Cardiac muscle cell (in vitro differentiated cells and primary cell): ENCODE data around the gene NPM1. TPM values are rescaled to one million over a fixed set of nuclear protein-coding genes. Genes with fewer than 3 reads are reported as not detected.

Experiments
- DNase-seq, 2 donors: peaks; one replicate each; pipeline versions ENCODE4 v3.0.0 to v3.0.0-alpha.2; 2010 to 2017; ENCODE audit warnings: low read depth in 1 of 2, low spot score in 1 of 2
- H3K27ac ChIP-seq: fragments of 200-600 bp; sonication (generic); 2 replicates; pipeline ENCODE4 v1.5.1; 2016
- H3K27me3 ChIP-seq: fragments of 200-600 bp; sonication (generic); 2 replicates; pipeline ENCODE4 v1.6.0; 2016; ENCODE audit warnings: control low read depth
- H3K36me3 ChIP-seq: fragments of 200-600 bp; sonication (generic); 2 replicates; pipeline ENCODE4 v1.5.1; 2016; ENCODE audit warnings: control low read depth
- H3K4me1 ChIP-seq: fragments of 200-600 bp; sonication (generic); 2 replicates; pipeline ENCODE4 v1.8.1; 2017; ENCODE audit warnings: low read depth, mild to moderate bottlenecking, mixed run types
- H3K4me3 ChIP-seq: fragments of 200-600 bp; sonication (generic); 2 replicates; pipeline ENCODE4 v1.5.1; 2016; ENCODE audit warnings: mild to moderate bottlenecking
- H3K9me3 ChIP-seq: fragments of 200-600 bp; sonication (generic); 2 replicates; pipeline ENCODE4 v1.5.1; 2017; ENCODE audit warnings: low read depth, mild to moderate bottlenecking, control low read depth
- polyA plus RNA-seq: library from polyadenylated mRNA; unstranded; fragments of >200 nt; fragmentation: Nextera tagmentation; extraction: Ambion mirVana; gene quantifications from 2 replicates; pipeline ENCODE4 v1.2.1, GENCODE V29; 2016
- total RNA-seq: library from RNA; depleted of rRNA; stranded (reverse); fragments of >200 nt; gene quantifications from 2 replicates; pipeline ENCODE4 v1.2.3, GENCODE V29; 2016
- TF ChIP-seq, protein P1 (sequence below): IDR thresholded peaks from 2 replicates; pipeline ENCODE4 v1.5.1; 2012; ENCODE audit warnings: low read depth, mild to moderate bottlenecking, low read length

The NPM1 gene
- total and polyA plus RNA-seq, 2 experiments from 2014 or later, result 389 to 1,115 TPM

- H3K36me3 ChIP-seq, result peaks cover 6% of the 10 kb centered on the region
- H3K9me3 ChIP-seq, result no peaks in the 10 kb centered on the region
- DNase-seq, result no peak
- H3K4me3 ChIP-seq, result no peak overlapping the region
- no peak overlapping the region for H3K27ac ChIP-seq
- H3K27me3 ChIP-seq, result no peaks in the 10 kb centered on the region
- H3K4me1 ChIP-seq, result peaks cover 20% of the 10 kb centered on the region
- TF ChIP-seq, protein P1, sequence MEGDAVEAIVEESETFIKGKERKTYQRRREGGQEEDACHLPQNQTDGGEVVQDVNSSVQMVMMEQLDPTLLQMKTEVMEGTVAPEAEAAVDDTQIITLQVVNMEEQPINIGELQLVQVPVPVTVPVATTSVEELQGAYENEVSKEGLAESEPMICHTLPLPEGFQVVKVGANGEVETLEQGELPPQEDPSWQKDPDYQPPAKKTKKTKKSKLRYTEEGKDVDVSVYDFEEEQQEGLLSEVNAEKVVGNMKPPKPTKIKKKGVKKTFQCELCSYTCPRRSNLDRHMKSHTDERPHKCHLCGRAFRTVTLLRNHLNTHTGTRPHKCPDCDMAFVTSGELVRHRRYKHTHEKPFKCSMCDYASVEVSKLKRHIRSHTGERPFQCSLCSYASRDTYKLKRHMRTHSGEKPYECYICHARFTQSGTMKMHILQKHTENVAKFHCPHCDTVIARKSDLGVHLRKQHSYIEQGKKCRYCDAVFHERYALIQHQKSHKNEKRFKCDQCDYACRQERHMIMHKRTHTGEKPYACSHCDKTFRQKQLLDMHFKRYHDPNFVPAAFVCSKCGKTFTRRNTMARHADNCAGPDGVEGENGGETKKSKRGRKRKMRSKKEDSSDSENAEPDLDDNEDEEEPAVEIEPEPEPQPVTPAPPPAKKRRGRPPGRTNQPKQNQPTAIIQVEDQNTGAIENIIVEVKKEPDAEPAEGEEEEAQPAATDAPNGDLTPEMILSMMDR, result no peak
Observed at GRCh38 chr5:171426680-171427079, 39.0 kb downstream of the NPM1 start.

- Histone ChIP-seq H3K27me3 (no peaks in the 10 kb centered on the region), H3K4me1 (peaks cover 14% of the 10 kb centered on the region), H3K9me3 (no peaks in the 10 kb centered on the region), H3K36me3 (peaks cover 6% of the 10 kb centered on the region), H3K27ac (no peak overlapping the region), H3K4me3 (no peak overlapping the region)
- peak; percentile 43 to 50 for DNase-seq
- TF ChIP-seq, protein P1, result no peak
Observed at GRCh38 chr5:171427318-171428167, 39.9 kb downstream of the NPM1 start.

DNA sequence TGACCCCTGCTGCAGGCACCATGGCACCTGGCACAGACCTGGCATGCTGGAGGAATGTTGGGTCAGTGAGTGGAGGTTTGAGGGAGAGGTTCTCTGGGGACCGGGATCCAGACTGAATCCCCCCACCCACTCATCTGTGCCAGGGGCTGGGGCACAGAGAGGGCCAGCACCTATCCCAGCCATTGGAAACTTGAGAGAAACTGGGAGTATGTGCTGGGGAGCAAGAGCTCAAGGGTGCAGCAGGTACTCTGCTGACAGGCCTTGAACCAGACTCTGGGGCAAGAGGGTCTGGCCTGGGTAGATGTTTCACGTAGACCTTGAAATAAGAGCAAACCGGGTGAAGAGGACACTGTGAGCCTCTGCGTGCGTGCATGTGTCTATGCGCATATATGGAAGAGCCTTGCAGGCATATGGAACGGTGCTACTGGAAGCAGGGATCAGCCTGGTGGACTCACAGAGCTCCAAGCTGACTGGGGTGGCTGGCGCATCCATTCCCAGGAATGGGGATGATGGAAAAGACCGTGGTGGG, 40.6 kb downstream of the NPM1 start:
- Histone ChIP-seq H3K27ac (no peak overlapping the region), H3K36me3 (peaks cover 6% of the 10 kb centered on the region), H3K9me3 (no peaks in the 10 kb centered on the region), H3K27me3 (no peaks in the 10 kb centered on the region), H3K4me1 (peaks cover 20% of the 10 kb centered on the region), H3K4me3 (no peak overlapping the region)
- no peak for DNase-seq
- TF ChIP-seq, protein P1, result no peak

- Histone ChIP-seq H3K27ac (no peak overlapping the region), H3K9me3 (no peaks in the 10 kb centered on the region), H3K36me3 (peaks cover 6% of the 10 kb centered on the region), H3K27me3 (no peaks in the 10 kb centered on the region), H3K4me1 (peaks cover 23% of the 10 kb centered on the region), H3K4me3 (no peak overlapping the region)
- TF ChIP-seq, protein P1, result no peak
- no peak for DNase-seq
Observed at GRCh38 chr5:171428809-171429542, 41.3 kb downstream of the NPM1 start.

GRCh38 chr5:171429543-171429910, 41.9 kb downstream of the NPM1 start:
- TF ChIP-seq, protein P1, result no peak
- H3K4me1 ChIP-seq, result peaks cover 17% of the 10 kb centered on the region
- DNase-seq, result no peak
- H3K27me3 ChIP-seq, result no peaks in the 10 kb centered on the region
- H3K36me3 ChIP-seq, result peaks cover under 1% of the 10 kb centered on the region
- no peaks in the 10 kb centered on the region for H3K9me3 ChIP-seq
- H3K27ac ChIP-seq, result no peak overlapping the region
- H3K4me3 ChIP-seq, result no peak overlapping the region
